ENCODE measurements around the gene CA9. TPM values are rescaled to one million over a fixed set of nuclear protein-coding genes. Genes with fewer than 3 reads are reported as not detected.

CA9 gene
- total and polyA plus RNA-seq, 2 donors (not counting 3 experiments of a cell fraction or from before 2014, with no cell fraction given): 0.18 TPM; not detected in 1

DNA sequence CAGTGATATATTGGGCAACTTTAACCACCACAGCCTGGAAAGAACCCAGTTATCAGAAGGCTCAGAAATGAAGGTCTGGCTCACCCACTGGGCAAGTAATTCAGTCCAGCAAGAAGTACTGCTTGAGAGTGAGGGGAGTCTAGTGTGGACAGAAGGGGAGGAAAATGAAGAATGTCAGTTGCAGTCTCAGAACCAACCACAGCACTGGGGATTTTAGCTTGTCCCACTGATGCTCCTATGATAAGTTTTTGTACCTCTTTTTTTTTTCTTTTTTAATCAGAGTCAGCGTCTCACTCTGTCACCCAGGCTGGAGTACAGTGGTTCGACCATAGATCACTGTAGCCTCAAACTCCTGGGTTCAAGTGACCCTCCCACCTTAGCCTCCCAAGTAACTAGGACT lies 46.2 kb upstream of the CA9 start:
- intact Hi-C loops (cut with micrococcal nuclease) (no loop called here), dilution Hi-C loops (cut with MboI; ENCODE audit: extremely low pct_ligation_motif_present, low sequenced_read_pairs) (no loop called here)
- TF ChIP-seq FOS (IDR thresholded peaks at IDR 0.05; ENCODE audit: borderline replicate concordance, insufficient read depth, low read length): no peak
- TF ChIP-seq, protein P1, sequence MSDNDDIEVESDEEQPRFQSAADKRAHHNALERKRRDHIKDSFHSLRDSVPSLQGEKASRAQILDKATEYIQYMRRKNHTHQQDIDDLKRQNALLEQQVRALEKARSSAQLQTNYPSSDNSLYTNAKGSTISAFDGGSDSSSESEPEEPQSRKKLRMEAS (IDR thresholded peaks at IDR 0.05; ENCODE audit: insufficient read depth, insufficient read length): no peak
- no peak for TF ChIP-seq EZH2 (IDR thresholded peaks at IDR 0.05; ENCODE audit: borderline replicate concordance, low read depth, low read length, severe bottlenecking)
- TF ChIP-seq, protein P2, sequence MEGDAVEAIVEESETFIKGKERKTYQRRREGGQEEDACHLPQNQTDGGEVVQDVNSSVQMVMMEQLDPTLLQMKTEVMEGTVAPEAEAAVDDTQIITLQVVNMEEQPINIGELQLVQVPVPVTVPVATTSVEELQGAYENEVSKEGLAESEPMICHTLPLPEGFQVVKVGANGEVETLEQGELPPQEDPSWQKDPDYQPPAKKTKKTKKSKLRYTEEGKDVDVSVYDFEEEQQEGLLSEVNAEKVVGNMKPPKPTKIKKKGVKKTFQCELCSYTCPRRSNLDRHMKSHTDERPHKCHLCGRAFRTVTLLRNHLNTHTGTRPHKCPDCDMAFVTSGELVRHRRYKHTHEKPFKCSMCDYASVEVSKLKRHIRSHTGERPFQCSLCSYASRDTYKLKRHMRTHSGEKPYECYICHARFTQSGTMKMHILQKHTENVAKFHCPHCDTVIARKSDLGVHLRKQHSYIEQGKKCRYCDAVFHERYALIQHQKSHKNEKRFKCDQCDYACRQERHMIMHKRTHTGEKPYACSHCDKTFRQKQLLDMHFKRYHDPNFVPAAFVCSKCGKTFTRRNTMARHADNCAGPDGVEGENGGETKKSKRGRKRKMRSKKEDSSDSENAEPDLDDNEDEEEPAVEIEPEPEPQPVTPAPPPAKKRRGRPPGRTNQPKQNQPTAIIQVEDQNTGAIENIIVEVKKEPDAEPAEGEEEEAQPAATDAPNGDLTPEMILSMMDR (IDR thresholded peaks at IDR 0.05; ENCODE audit: extremely low read depth in 1 of 2, insufficient read depth in 1 of 2, low read depth in 1 of 2, low read length in 2 of 2): no peak
- no peak for TF ChIP-seq MYC (IDR thresholded peaks at IDR 0.05; ENCODE audit: low read depth, low read length)
- no peak for TF ChIP-seq JUN (IDR thresholded peaks at IDR 0.05; ENCODE audit: borderline replicate concordance, insufficient read depth, insufficient read length, low read depth)
- TF ChIP-seq POLR2A (IDR thresholded peaks at IDR 0.05; ENCODE audit: low read depth, low read length): no peak
- TF ChIP-seq GATA2 (IDR thresholded peaks at IDR 0.05; ENCODE audit: insufficient read depth, insufficient read length, low read depth, low read length): no peak
- no peak for TF ChIP-seq POLR2AphosphoS5 (IDR thresholded peaks at IDR 0.05; ENCODE audit: insufficient read depth, low read depth, low read length)
- Histone ChIP-seq H3K4me3 (replicated peaks in 1 of 3; ENCODE audit: insufficient read depth in 1 of 3, low read depth in 1 of 3, low read length in 3 of 3) (no peak overlapping the region), H3K27me3 (ENCODE audit: control insufficient read depth in 2 of 2, insufficient read depth in 2 of 2, low read length in 2 of 2) (peaks cover 0 to 5% of the 10 kb centered on the region in 2 experiments), H3K36me3 (ENCODE audit: control insufficient read depth in 2 of 2, extremely low read depth in 1 of 2, insufficient read depth in 2 of 2, low read length in 2 of 2) (no peaks in the 10 kb centered on the region), H3K4me2 (ENCODE audit: insufficient read depth, low read length) (no peak overlapping the region), H2AFZ (ENCODE audit: low read depth, low read length) (no peak overlapping the region), H3K9me1 (replicated peaks; ENCODE audit: control insufficient read depth, extremely low read depth, insufficient read depth, low read length) (no peaks in the 10 kb centered on the region), H3K9me3 (replicated peaks; ENCODE audit: control insufficient read depth, insufficient read depth, low read length) (no peaks in the 10 kb centered on the region), H3K79me2 (ENCODE audit: control insufficient read depth, insufficient read depth, low read length) (no peaks in the 10 kb centered on the region), H4K20me1 (replicated peaks; ENCODE audit: control insufficient read depth, extremely low read depth, insufficient read depth, low read length) (no peaks in the 10 kb centered on the region), H3K27ac (ENCODE audit: insufficient read depth, low read depth, low read length) (no peak overlapping the region), H3K9ac (replicated peaks; ENCODE audit: extremely low read depth, insufficient read depth, low read length) (no peak overlapping the region), H3K4me1 (ENCODE audit: control insufficient read depth, extremely low read depth, insufficient read depth, low read length) (no peaks in the 10 kb centered on the region)
- FAIRE-seq: no peak
- no peak for DNase-seq (ENCODE audit: low read depth, low spot score)
- POLR2A ChIA-PET: no interaction called here
- BruUV-seq (replicated peaks): no TSS peak
- CTCF ChIA-PET: interaction anchor here (0.9 to 4.4 kb wide), 3 partner anchors 8 to 30 kb away, joined by 3 to 36 read pairs (median 4); no protein-coding TSS in a partner anchor
